HEK293 (cell line): ENCODE results near the gene LY6G5C.

Experiments
- SCRT2 ChIP-seq: fragments of 450-650 bp; formaldehyde crosslinking; IDR thresholded peaks from 2 replicates; pipeline ENCODE4 v1.5.1; 2016; ENCODE audit warnings: missing biosample characterization, missing genetic modification characterization
- ZNF610 ChIP-seq: fragments of 450-650 bp; formaldehyde crosslinking; IDR thresholded peaks from 2 replicates; pipeline ENCODE4 v1.5.1; 2016; ENCODE audit warnings: missing biosample characterization, missing genetic modification characterization, borderline replicate concordance
- ZSCAN5A ChIP-seq: fragments of 450-650 bp; formaldehyde crosslinking; IDR thresholded peaks from 2 replicates; pipeline ENCODE4 v1.5.1; 2016; ENCODE audit warnings: missing biosample characterization, missing genetic modification characterization
- TF ChIP-seq, protein P1 (sequence below): fragments of 450-650 bp; formaldehyde crosslinking; IDR thresholded peaks from 2 replicates; pipeline ENCODE4 v1.5.1; 2017; ENCODE audit warnings: missing biosample characterization, mild to moderate bottlenecking, missing genetic modification characterization, moderate library complexity

LY6G5C gene

GRCh38 chr6:31626952-31627351 lies 53.9 kb downstream of the LY6G5C start (continued):
- TF ChIP-seq SCRT2 (tag by site-specific recombination), result no peak
- no peak for TF ChIP-seq ZNF610 (tag by site-specific recombination)
- no peak for TF ChIP-seq ZSCAN5A (tag by site-specific recombination)
- TF ChIP-seq, protein P1, sequence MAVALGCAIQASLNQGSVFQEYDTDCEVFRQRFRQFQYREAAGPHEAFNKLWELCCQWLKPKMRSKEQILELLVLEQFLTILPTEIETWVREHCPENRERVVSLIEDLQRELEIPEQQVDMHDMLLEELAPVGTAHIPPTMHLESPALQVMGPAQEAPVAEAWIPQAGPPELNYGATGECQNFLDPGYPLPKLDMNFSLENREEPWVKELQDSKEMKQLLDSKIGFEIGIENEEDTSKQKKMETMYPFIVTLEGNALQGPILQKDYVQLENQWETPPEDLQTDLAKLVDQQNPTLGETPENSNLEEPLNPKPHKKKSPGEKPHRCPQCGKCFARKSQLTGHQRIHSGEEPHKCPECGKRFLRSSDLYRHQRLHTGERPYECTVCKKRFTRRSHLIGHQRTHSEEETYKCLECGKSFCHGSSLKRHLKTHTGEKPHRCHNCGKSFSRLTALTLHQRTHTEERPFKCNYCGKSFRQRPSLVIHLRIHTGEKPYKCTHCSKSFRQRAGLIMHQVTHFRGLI, result no peak
- TF ChIP-seq, all 188 proteins: peak for 0
